Upper lobe of left lung (tissue), 4 donors: ENCODE results near the gene STH.

Source experiments
- POLR2A ChIP-seq, 4 donors: fragments of 450-650 bp; IDR thresholded peaks; one replicate each; pipeline ENCODE4 v1.5.1; 2016 to 2017; ENCODE audit warnings: antibody characterized with exemption in 4 of 4, mild to moderate bottlenecking in 2 of 4
- POLR2AphosphoS5 ChIP-seq, 2 donors: sonication (generic); formaldehyde crosslinking; IDR thresholded peaks; one replicate each; pipeline ENCODE4 v1.5.1; 2017; ENCODE audit warnings: antibody characterized with exemption in 2 of 2
- TF ChIP-seq, protein P1 (sequence below), 6 experiments: fragments of 450-650 bp in 4 of 6; fragments of 200-600 bp in 2 of 6; sonication (generic) in 2 of 6; IDR thresholded peaks; one replicate each; pipeline ENCODE4 v1.5.1; 2016 to 2019; ENCODE audit warnings: antibody characterized with exemption in 6 of 6

- TF ChIP-seq, protein P1, sequence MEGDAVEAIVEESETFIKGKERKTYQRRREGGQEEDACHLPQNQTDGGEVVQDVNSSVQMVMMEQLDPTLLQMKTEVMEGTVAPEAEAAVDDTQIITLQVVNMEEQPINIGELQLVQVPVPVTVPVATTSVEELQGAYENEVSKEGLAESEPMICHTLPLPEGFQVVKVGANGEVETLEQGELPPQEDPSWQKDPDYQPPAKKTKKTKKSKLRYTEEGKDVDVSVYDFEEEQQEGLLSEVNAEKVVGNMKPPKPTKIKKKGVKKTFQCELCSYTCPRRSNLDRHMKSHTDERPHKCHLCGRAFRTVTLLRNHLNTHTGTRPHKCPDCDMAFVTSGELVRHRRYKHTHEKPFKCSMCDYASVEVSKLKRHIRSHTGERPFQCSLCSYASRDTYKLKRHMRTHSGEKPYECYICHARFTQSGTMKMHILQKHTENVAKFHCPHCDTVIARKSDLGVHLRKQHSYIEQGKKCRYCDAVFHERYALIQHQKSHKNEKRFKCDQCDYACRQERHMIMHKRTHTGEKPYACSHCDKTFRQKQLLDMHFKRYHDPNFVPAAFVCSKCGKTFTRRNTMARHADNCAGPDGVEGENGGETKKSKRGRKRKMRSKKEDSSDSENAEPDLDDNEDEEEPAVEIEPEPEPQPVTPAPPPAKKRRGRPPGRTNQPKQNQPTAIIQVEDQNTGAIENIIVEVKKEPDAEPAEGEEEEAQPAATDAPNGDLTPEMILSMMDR (IDR thresholded peaks at IDR 0.05): no peak
- TF ChIP-seq POLR2AphosphoS5 (IDR thresholded peaks at IDR 0.05) (no peak), POLR2A (IDR thresholded peaks at IDR 0.05) (no peak)
Measured at GRCh38 chr17:45976755-45977505, 22.1 kb upstream of the STH start.
